ENCODE measurements around the gene SOX6. TPM values are rescaled to one million over a fixed set of nuclear protein-coding genes. Genes with fewer than 3 reads are reported as not detected.

Gene SOX6
- total RNA-seq, 2 donors from 2014 or later = not detected

DNA sequence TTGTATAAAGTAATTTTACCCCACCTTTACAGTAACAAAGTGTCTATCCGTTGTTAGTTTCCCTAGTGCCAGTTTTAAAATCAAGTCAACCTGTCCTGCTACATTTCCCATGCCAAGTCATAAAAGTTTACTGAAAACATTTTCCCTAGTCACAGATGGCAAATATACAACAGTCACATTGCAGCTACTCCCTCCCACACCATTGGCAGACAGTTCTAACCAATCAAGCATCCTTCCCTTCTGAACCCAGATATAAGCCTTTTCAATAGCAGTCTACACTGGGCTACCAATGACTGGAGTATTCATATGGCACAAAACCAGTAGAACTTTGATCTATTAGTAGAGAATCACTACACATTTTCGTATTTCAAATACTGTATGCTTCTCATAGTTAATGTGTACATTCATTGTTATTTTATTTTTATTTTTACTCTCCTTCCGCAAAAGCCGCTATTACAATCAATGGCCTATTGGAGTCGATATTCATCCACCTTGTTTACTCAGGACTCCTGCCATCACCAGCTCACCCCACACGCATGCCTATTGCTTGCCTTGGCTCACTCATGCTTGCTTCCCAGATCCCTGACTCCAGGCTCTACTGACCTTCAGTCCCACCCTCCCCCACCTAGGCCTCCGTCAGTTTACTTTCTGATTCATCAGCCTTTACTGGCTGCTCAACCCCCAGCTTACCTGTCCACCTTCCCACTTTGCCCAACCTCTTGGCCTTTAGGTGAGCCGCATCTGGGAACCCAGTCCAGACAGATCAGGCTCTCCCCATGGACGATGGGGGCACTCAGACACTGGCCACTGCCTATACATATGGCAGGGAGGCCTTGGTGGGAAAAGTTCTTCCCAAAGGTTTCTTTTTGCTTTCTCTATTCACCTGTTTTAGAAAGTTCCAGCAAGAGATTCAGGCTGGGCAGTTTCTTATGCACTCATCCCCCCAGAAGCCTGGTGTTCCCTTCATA lies 408.4 kb downstream of the SOX6 start:
- ATAC-seq (no peak), DNase-seq (ENCODE audit: low spot score in 2 of 2) (no peak)
- Mint-ChIP-seq H3K27ac (no peak overlapping the region), H3K9me3 (peaks cover 7 to 26% of the 10 kb centered on the region in 2 donors), H3K36me3 (no peaks in the 10 kb centered on the region)

DNA sequence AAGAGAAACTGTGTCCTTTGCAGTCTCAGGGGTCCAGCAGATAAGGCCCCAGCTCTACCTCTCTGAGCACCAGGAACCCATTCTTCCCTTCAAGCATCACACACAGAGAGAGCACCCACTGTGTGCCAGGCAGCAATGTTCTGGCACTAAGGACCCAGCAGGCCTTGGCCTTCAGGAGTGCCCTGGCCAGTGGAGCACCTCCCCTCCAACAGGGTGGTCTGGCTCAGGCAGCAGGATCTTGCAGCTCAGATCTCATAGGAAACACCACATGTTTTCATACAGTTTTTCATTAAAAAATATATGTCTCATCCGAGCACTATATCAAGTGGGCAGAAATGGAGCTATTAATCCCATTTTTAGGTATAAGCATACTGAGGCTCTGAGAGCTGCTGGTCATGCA lies 410.6 kb downstream of the SOX6 start:
- H3K27ac Mint-ChIP-seq = no peak overlapping the region
- peaks cover 11 to 23% of the 10 kb centered on the region in 2 donors for H3K9me3 Mint-ChIP-seq
- H3K36me3 Mint-ChIP-seq = no peaks in the 10 kb centered on the region
- DNase-seq (ENCODE audit: low spot score in 2 of 2) = no peak
- no peak for ATAC-seq

DNA sequence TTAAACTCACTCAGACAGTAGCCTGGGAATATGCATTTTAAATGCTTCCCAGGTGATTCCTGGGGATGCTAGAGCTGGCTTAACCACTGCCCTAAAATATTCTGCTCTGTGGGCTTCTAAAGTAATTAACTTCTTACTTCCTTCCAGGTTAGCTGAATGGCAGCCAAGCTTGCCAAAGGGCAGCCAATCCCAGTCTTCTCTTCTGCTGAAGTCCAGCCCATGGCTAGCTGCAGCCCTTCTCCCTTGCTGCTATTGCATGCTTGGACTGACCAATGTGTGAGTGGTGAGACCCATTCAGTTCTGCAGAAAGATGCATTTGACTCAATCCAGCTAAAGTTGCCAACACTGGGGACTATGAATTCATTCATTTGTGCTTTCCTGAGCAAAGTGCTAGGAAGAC lies 411.9 kb downstream of the SOX6 start:
- no peak for ATAC-seq

GRCh38 chr11:15943418-15944197 lies 412.7 kb downstream of the SOX6 start:
- peaks cover 16 to 23% of the 10 kb centered on the region in 2 donors for H3K9me3 Mint-ChIP-seq
- no peak for DNase-seq (ENCODE audit: low spot score in 2 of 2)
- H3K27ac Mint-ChIP-seq = no peak overlapping the region
- ATAC-seq = no peak
- peaks cover 0 to 5% of the 10 kb centered on the region in 2 donors for H3K36me3 Mint-ChIP-seq

More for the DNA sequence above, 411.9 kb downstream of the SOX6 start:
- Mint-ChIP-seq H3K27ac (no peak overlapping the region), H3K9me3 (peaks cover 16 to 23% of the 10 kb centered on the region in 2 donors), H3K36me3 (peaks cover 0 to 5% of the 10 kb centered on the region in 2 donors)
- DNase-seq (ENCODE audit: low spot score in 2 of 2) = no peak

- Mint-ChIP-seq H3K9me3 (peaks cover 16 to 17% of the 10 kb centered on the region in 2 donors), H3K36me3 (peaks cover 0 to 5% of the 10 kb centered on the region in 2 donors), H3K27ac (no peak overlapping the region)
- ATAC-seq (no peak), DNase-seq (ENCODE audit: low spot score in 2 of 2) (no peak)
These were observed 413.4 kb downstream of the SOX6 start for GRCh38 chr11:15942936-15943335.

DNA sequence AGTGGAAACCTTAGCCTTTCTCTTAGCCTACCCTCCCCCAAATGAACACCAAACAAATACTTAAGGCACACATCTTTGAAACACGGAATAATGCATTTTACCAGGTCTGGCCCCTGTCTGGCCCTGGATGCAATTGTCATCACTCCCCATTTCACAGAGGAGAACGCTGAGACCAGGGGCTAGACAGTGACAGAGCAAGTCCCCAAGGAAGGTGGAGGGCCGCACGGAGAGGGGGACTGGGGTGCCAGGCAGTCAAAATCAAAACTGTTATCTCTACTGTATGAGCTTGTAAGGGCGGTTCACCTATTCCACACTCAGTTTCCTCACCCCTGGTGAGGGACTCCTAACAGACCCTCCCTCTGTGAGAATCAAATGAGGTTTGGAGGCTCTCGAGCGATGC lies 414.2 kb downstream of the SOX6 start:
- H3K36me3 Mint-ChIP-seq = peaks cover 0 to 5% of the 10 kb centered on the region in 2 donors
- no peak overlapping the region for H3K27ac Mint-ChIP-seq
- no peak for ATAC-seq
- H3K9me3 Mint-ChIP-seq = peaks cover 9 to 12% of the 10 kb centered on the region in 2 donors
- DNase-seq (ENCODE audit: low spot score in 2 of 2) = no peak

DNA sequence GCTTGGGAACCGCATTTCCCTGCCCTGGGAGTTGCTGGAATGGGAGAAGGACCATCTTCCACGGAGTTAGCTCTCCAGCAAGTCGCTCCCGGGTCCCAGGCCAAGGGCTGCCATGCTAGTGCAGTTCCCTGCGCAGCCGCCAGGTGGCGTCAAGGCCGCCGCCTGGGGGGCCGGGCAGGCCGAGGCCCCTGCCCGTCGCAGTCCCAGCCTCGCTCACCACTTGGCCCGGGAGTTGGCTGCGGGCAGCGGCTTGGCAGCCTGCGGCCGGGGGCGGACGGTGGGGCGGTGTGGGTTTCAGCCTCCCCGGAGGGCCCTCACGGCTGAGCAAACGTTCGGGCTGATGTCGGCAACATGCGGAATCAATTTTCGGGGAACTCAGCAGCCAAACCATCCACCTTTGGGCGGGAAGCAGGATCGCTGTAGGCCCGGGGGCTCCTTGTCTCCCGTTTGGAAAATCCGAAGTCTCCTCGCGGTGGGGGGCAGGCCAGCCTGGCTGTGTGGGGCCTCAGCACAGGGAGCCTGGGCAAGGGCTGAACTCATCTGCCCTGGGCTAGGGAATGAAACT lies 415.1 kb downstream of the SOX6 start:
- H3K36me3 Mint-ChIP-seq = peaks cover 0 to 5% of the 10 kb centered on the region in 2 donors
- DNase-seq (ENCODE audit: low spot score in 2 of 2) (peak in 1 of 2 donors; percentile 55), ATAC-seq (peak in 1 of 2 donors; percentile 58)
- no peak overlapping the region for H3K27ac Mint-ChIP-seq
- H3K9me3 Mint-ChIP-seq = peaks cover 9 to 12% of the 10 kb centered on the region in 2 donors

DNA sequence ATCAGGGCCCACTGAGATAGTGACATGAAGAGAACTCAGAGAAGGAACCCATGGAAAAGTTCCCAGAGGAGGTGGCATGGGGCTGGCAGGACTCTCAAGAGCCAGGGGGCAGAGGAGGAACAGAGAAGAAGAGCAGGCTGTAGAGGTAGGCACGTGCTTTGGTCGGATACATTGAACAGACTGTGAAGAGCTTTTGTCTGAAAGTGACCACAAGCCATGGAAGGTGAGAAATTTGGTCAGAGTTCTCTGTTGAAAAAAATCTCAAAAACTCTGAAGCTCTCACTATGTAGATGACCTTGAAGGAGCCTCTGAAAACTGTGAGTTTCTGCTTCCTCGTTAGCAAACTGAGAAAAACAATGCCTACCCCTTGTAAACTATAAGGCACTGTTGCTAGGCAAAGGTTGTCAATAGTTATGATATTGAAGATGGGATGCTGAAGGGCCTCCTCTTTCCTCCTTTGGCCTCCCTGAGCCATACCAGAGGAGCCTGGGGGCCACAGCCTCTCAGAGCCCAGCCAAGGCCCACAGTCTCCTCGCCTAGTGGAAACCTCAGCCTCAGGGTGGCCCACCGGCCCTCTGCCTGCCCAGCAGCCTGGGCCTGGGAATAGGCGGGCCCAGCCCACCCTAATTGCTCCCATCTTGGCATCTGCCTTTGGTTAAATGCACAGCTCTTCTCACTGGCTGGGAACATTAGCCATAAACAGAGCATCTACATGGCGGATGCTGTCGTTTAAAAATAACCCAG lies 415.7 kb downstream of the SOX6 start:
- Mint-ChIP-seq H3K27ac (no peak overlapping the region), H3K36me3 (peaks cover 0 to 5% of the 10 kb centered on the region in 2 donors), H3K9me3 (peaks cover 9 to 11% of the 10 kb centered on the region in 2 donors)
- ATAC-seq (no peak), DNase-seq (ENCODE audit: low spot score in 2 of 2) (no peak)

DNA sequence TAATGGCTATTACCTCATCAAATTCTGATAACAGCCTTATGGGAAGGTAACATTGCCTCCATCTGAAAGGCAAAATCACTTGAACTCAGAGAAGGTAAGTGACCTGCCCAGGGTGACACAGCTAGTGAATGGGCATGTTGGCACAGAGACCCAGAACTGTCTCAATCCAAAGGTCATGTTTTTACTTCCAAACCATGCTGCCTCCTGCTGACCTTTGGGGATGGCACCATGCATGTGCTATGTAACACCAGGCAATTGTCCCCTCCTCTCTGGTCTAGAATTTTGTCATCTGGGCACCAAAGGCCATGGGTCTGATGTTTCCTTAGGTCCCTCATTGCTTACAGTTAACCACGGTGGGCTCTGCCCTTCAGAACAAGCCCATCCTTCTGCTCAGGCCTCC lies 417.4 kb downstream of the SOX6 start:
- Mint-ChIP-seq H3K36me3 (peaks cover 0 to 5% of the 10 kb centered on the region in 2 donors), H3K27ac (no peak overlapping the region), H3K9me3 (peaks cover 4 to 9% of the 10 kb centered on the region in 2 donors)
- DNase-seq (ENCODE audit: low spot score in 2 of 2) (no peak), ATAC-seq (no peak)

- Mint-ChIP-seq H3K36me3 (peaks cover 0 to 5% of the 10 kb centered on the region in 2 donors), H3K27ac (no peak overlapping the region), H3K9me3 (peaks cover 4 to 9% of the 10 kb centered on the region in 2 donors)
- ATAC-seq (no peak), DNase-seq (ENCODE audit: low spot score in 2 of 2) (no peak)
These were observed 418.2 kb downstream of the SOX6 start for GRCh38 chr11:15938121-15938611.

DNA sequence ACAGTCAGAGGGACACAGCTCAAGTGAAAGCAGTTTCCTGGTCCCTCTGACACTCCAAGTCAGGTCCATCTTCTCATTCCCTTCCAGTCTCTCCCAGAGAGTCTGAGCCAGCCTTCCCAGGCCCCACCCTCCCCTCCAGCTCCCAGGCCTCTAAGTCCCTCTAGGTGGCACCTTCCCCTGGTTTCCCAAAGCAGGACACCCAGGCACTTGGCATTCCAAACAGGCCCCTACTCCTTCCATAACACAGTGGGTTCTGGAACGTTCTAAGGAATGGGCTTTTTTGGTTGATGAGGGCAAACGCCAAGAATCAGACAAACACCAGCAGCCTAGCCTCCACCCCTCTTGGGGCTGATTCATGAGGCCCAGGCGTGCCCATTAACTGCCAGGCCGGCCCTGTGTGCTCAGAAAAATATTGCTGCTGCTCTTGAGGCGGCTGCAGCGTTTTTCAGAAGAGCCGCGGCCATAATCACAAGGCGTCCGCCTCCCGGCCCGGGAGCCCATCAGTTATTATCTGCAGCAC lies 418.7 kb downstream of the SOX6 start:
- H3K36me3 Mint-ChIP-seq = peaks cover 0 to 5% of the 10 kb centered on the region in 2 donors
- no peak for DNase-seq (ENCODE audit: low spot score in 2 of 2)
- H3K9me3 Mint-ChIP-seq = peaks cover 4 to 9% of the 10 kb centered on the region in 2 donors
- ATAC-seq = no peak
- no peak overlapping the region for H3K27ac Mint-ChIP-seq

DNA sequence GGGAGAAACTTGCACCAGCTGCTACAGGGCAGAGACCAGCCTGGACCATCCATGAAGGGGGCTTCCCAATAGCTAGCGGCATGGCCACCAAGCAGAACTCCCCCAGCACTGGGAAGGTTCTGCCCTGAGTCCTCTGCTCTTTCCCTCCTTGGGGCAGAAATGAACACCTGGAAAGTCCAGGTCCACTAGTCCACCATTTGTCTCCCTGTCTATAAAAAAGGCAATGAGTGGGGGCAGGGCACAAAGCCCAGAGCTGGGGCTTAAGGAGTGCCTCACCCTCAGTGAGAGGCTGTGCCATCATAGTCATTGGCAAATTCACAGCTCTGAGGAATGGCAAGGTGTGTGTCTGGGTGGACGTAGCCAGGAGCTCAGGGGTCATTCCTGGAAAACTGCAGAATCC lies 420.3 kb downstream of the SOX6 start:
- no peak for ATAC-seq
- Mint-ChIP-seq H3K9me3 (peaks cover 9 to 10% of the 10 kb centered on the region in 2 donors), H3K36me3 (peaks cover 0 to 5% of the 10 kb centered on the region in 2 donors), H3K27ac (no peak overlapping the region)
- no peak for DNase-seq (ENCODE audit: low spot score in 2 of 2)

- no peak overlapping the region for H3K27ac Mint-ChIP-seq
- peaks cover 0 to 5% of the 10 kb centered on the region in 2 donors for H3K36me3 Mint-ChIP-seq
- no peak for ATAC-seq
- H3K9me3 Mint-ChIP-seq = peaks cover 9% of the 10 kb centered on the region in 2 donors
- DNase-seq (ENCODE audit: low spot score in 2 of 2) = no peak
These were observed 421.0 kb downstream of the SOX6 start for GRCh38 chr11:15935373-15935772.

DNA sequence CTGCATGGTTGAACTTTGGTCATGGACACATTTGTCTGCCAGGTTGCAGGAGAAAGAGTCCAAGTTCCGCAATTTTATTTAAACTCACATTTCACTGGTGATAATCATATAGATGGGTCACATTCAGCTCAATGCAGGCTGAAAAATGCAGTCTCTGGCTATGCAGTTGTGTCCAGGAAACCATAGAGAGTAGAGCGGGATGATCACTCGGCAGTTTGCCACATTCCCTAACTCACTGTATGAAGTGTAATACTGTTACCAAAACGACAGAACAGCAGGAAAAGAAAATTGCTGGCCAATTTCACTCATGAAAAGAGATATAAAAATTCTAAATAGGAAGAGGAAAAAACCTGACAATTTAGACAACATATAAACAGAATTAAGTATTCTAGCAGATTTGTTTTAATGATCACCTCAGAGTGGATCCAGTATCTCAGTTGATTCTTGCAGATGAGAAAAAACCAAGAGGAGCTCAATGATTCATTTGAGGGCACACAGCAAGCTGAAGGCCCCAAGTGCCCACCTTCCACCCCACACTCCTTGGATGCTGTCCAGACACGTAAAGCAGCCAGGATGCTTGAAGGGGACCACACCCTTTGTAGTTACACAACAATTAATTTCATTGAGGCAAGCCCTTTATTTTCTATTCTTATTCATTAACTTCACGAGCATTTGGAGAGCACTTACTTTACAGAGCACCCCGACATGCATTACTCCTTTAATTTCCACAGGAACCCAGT lies 422.3 kb downstream of the SOX6 start:
- ATAC-seq (no peak), DNase-seq (ENCODE audit: low spot score in 2 of 2) (no peak)
- Mint-ChIP-seq H3K9me3 (peaks cover 5 to 9% of the 10 kb centered on the region in 2 donors), H3K27ac (no peak overlapping the region), H3K36me3 (no peaks in the 10 kb centered on the region)

DNA sequence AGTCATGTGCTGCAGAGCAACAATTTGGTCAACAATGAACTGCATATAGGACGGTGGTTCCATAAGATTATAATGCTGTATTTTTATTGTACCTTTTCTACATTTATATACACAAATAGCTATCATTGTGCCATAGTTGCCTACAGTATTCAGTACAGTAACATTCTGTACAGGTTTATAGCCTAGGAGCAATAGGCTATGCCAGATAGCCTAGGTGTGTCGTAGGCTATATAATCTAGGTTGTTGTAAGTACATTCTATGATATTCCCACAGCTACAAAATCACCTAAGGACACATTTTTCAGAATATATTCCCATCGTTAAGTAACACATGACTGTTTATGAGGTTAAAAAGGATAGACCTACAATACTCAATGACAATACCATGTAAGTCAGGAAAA lies 423.9 kb downstream of the SOX6 start:
- no peak for DNase-seq (ENCODE audit: low spot score in 2 of 2)
- no peaks in the 10 kb centered on the region for H3K36me3 Mint-ChIP-seq
- H3K9me3 Mint-ChIP-seq = peaks cover 5 to 9% of the 10 kb centered on the region in 2 donors
- no peak for ATAC-seq
- H3K27ac Mint-ChIP-seq = no peak overlapping the region

All from activated naive CD4-positive, alpha-beta T cell treated with anti-CD3 and anti-CD28 coated beads, Interleukin-2, amount 50 U/mL, for 72 hours (primary cell).